H1 (cell line): ENCODE measurements around the gene COL16A1. TPM values are rescaled to one million over a fixed set of nuclear protein-coding genes. Genes with fewer than 3 reads are reported as not detected.

Experiments used
- CTCF ChIA-PET: fragments of 300-600 bp; sonication (Branson Sonifier 250); formaldehyde crosslinking; loops from one replicate; lab custom pipeline; 2021; ENCODE audit not compliant: partially characterized antibody; lab: Charles Lee
- POLR2A ChIA-PET: fragments of 300-600 bp; sonication (Branson Sonifier 250); formaldehyde crosslinking; loops from one replicate; lab custom pipeline; 2021; ENCODE audit warnings: inconsistent platforms; ENCODE audit not compliant: partially characterized antibody; lab: Charles Lee
- DNase-seq, 2 experiments: peaks; one replicate each; pipeline versions ENCODE4 v3.0.0 to v3.0.0-alpha.2; 2010 to 2022; ENCODE audit warnings: low spot score in 2 of 2, low read depth in 1 of 2, mixed read lengths in 1 of 2
- FAIRE-seq: peaks from 2 replicates; lab custom pipeline; 2011; peaks lifted over from hg19 to GRCh38; lab: Jason Lieb, UNC
- H2AFZ ChIP-seq: 2 replicates; pipeline ENCODE4 v1.8.1; 2012; ENCODE audit warnings: low read length, inconsistent platforms
- H2AK5ac ChIP-seq: 2 replicates; pipeline ENCODE4 v1.6.1; 2013; ENCODE audit warnings: low read depth, low read length
- H2BK120ac ChIP-seq: replicated peaks from 2 replicates; pipeline ENCODE3; 2013; ENCODE audit warnings: low read depth, low read length, inconsistent platforms
- H2BK12ac ChIP-seq: 2 replicates; pipeline ENCODE4 v1.6.1; 2013; ENCODE audit warnings: low read depth, low read length
- H2BK15ac ChIP-seq: 2 replicates; pipeline ENCODE4 v1.6.1; 2013; ENCODE audit warnings: low read length
- H2BK20ac ChIP-seq: 2 replicates; pipeline ENCODE4 v1.6.1; 2013; ENCODE audit warnings: low read length
- H2BK5ac ChIP-seq: 2 replicates; pipeline ENCODE4 v1.6.1; 2013; ENCODE audit warnings: low read depth, low read length
- H3K14ac ChIP-seq: 2 replicates; pipeline ENCODE4 v1.6.1; 2013; ENCODE audit warnings: inconsistent platforms; ENCODE audit not compliant: insufficient read length
- H3K18ac ChIP-seq: 2 replicates; pipeline ENCODE4 v1.6.1; 2013; ENCODE audit warnings: low read length; ENCODE audit errors: extremely low read depth
- H3K23ac ChIP-seq: 2 replicates; pipeline ENCODE4 v1.6.1; 2013; ENCODE audit warnings: inconsistent platforms; ENCODE audit not compliant: insufficient read length
- H3K23me2 ChIP-seq: 2 replicates; pipeline ENCODE4 v1.6.1; 2013; ENCODE audit warnings: low read depth, low read length
- H3K27ac ChIP-seq: 2 replicates; pipeline ENCODE4 v1.6.1; 2011; ENCODE audit warnings: low read depth, low read length, inconsistent platforms
- H3K27me3 ChIP-seq, 4 experiments: replicated peaks in 1 of 4; 1 replicate in 1 of 4; 2 replicates in 3 of 4; pipeline versions ENCODE4 v1.6.1 to v1.8.1; 2011 to 2013; ENCODE audit warnings: low read length in 3 of 4, mild to moderate bottlenecking in 3 of 4, inconsistent platforms in 2 of 4, mixed read lengths in 2 of 4, moderate library complexity in 1 of 4; ENCODE audit not compliant: control insufficient read depth in 3 of 4, insufficient read depth in 3 of 4; ENCODE audit errors: extremely low read depth in 1 of 4
- H3K36me3 ChIP-seq, 4 experiments: 2 replicates each; pipeline versions ENCODE4 v1.6.1 to v1.8.1; 2011 to 2013; ENCODE audit warnings: mild to moderate bottlenecking in 4 of 4, low read length in 3 of 4, moderate library complexity in 2 of 4, control low read depth in 1 of 4, inconsistent platforms in 1 of 4; ENCODE audit not compliant: insufficient read depth in 4 of 4, control insufficient read depth in 2 of 4
- H3K4ac ChIP-seq: replicated peaks from 2 replicates; pipeline ENCODE3; 2013; ENCODE audit warnings: low read length, low read depth, mixed read lengths, inconsistent platforms; ENCODE audit not compliant: insufficient read length
- H3K4me1 ChIP-seq, 4 experiments: replicated peaks in 1 of 4; 1 replicate in 1 of 4; 2 replicates in 3 of 4; pipeline versions ENCODE4 v1.6.1 to v1.8.1; 2011 to 2013; ENCODE audit warnings: low read length in 3 of 4, inconsistent platforms in 2 of 4, mixed read lengths in 1 of 4; ENCODE audit not compliant: insufficient read depth in 4 of 4, control insufficient read depth in 3 of 4
- H3K4me2 ChIP-seq, 2 experiments: 2 replicates each; pipeline versions ENCODE4 v1.6.1 to v1.8.1; 2011 to 2013; ENCODE audit warnings: low read depth in 2 of 2, low read length in 2 of 2, control low read depth in 1 of 2, inconsistent platforms in 1 of 2, mild to moderate bottlenecking in 1 of 2; ENCODE audit not compliant: insufficient read depth in 1 of 2
- H3K4me3 ChIP-seq, 4 experiments: fragments of 200-600, 300-600 bp in 1 of 4; sonication (generic), shearing (Covaris generic), sonication (Bioruptor Twin) in 1 of 4; 2 replicates each; pipeline versions ENCODE4 v1.5.1 to v1.8.1; 2011 to 2016; ENCODE audit warnings: low read length in 4 of 4, low read depth in 3 of 4, control low read depth in 2 of 4, inconsistent platforms in 2 of 4, mild to moderate bottlenecking in 2 of 4, mixed read lengths in 1 of 4, moderate library complexity in 1 of 4; ENCODE audit not compliant: insufficient read depth in 2 of 4; ENCODE audit errors: extremely low read depth in 1 of 4
- H3K56ac ChIP-seq: replicated peaks from 2 replicates; pipeline ENCODE3; 2013; ENCODE audit warnings: low read depth, mild to moderate bottlenecking, mixed read lengths, low read length, inconsistent platforms; ENCODE audit not compliant: insufficient read length
- H3K79me1 ChIP-seq: 2 replicates; pipeline ENCODE4 v1.6.1; 2013; ENCODE audit warnings: low read depth, low read length, control low read depth
- H3K79me2 ChIP-seq, 2 experiments: 2 replicates each; pipeline versions ENCODE4 v1.6.1 to v1.8.1; 2012 to 2013; ENCODE audit warnings: low read length in 2 of 2, mild to moderate bottlenecking in 2 of 2, inconsistent platforms in 1 of 2; ENCODE audit not compliant: insufficient read depth in 2 of 2, control insufficient read depth in 1 of 2
- H3K9ac ChIP-seq, 4 experiments: replicated peaks in 1 of 4; 1 replicate in 1 of 4; 2 replicates in 3 of 4; pipeline versions ENCODE4 v1.6.1 to v1.8.1; 2011 to 2013; ENCODE audit warnings: low read depth in 3 of 4, low read length in 3 of 4, control low read depth in 2 of 4, mild to moderate bottlenecking in 2 of 4, moderate library complexity in 2 of 4, inconsistent platforms in 1 of 4; ENCODE audit errors: extremely low read depth in 1 of 4
- H3K9me3 ChIP-seq, 2 experiments: 2 replicates each; pipeline versions ENCODE4 v1.6.1 to v1.8.1; 2012 to 2013; ENCODE audit warnings: mild to moderate bottlenecking in 2 of 2, moderate library complexity in 2 of 2, control low read depth in 1 of 2, inconsistent platforms in 1 of 2, low read depth in 1 of 2, low read length in 1 of 2, mixed read lengths in 1 of 2; ENCODE audit not compliant: insufficient read depth in 2 of 2
- H4K20me1 ChIP-seq, 2 experiments: replicated peaks in 1 of 2; 2 replicates each; pipeline versions ENCODE3 to v1.8.1; 2011 to 2013; ENCODE audit warnings: inconsistent platforms in 2 of 2, low read length in 2 of 2, mild to moderate bottlenecking in 1 of 2; ENCODE audit not compliant: insufficient read depth in 2 of 2, control insufficient read depth in 1 of 2
- H4K5ac ChIP-seq: 2 replicates; pipeline ENCODE4 v1.6.1; 2013; ENCODE audit warnings: low read length, low read depth, mixed read lengths, inconsistent platforms; ENCODE audit not compliant: insufficient read length
- H4K8ac ChIP-seq: 2 replicates; pipeline ENCODE4 v1.8.0; 2013; ENCODE audit warnings: mild to moderate bottlenecking, moderate library complexity, low read length, inconsistent platforms; ENCODE audit not compliant: insufficient read depth; ENCODE audit errors: extremely low read depth
- H4K91ac ChIP-seq: replicated peaks from 2 replicates; pipeline ENCODE3; 2013; ENCODE audit warnings: low read length, mixed read lengths, inconsistent platforms; ENCODE audit not compliant: insufficient read length
- CREB1 ChIP-seq: IDR thresholded peaks from 2 replicates; pipeline ENCODE4 v1.6.1; 2012; ENCODE audit warnings: inconsistent platforms
- CTCF ChIP-seq, 3 experiments: IDR thresholded peaks; 1 replicate in 2 of 3; 2 replicates in 1 of 3; pipeline versions ENCODE4 v1.5.1 to v1.6.1; 2011; ENCODE audit warnings: low read length in 3 of 3, mild to moderate bottlenecking in 3 of 3, inconsistent platforms in 2 of 3, low read depth in 1 of 3, moderate library complexity in 1 of 3; ENCODE audit not compliant: insufficient read depth in 1 of 3; ENCODE audit errors: control extremely low read depth in 1 of 3
- FOSL1 ChIP-seq: IDR thresholded peaks from 2 replicates; pipeline ENCODE4 v1.6.1; 2011; ENCODE audit warnings: mild to moderate bottlenecking, low read depth, low read length, moderate library complexity; ENCODE audit not compliant: insufficient read depth
- HDAC6 ChIP-seq: IDR thresholded peaks from one replicate; pipeline ENCODE4 v1.7.1; 2012; ENCODE audit warnings: low read depth, mild to moderate bottlenecking, inconsistent platforms, low read length, moderate library complexity
- JUN ChIP-seq: IDR thresholded peaks from 2 replicates; pipeline ENCODE4 v1.6.1; 2011; ENCODE audit warnings: low read depth, mild to moderate bottlenecking, improper control_type of control experiment, low read length
- JUND ChIP-seq: IDR thresholded peaks from 2 replicates; pipeline ENCODE4 v1.6.1; 2011; ENCODE audit warnings: mild to moderate bottlenecking, improper control_type of control experiment, low read length
- KDM1A ChIP-seq: fragments of 200-600, 300-600 bp; sonication (generic); IDR thresholded peaks from 2 replicates; pipeline ENCODE4 v1.7.1; 2016; ENCODE audit warnings: mild to moderate bottlenecking, low read length, borderline replicate concordance
- POLR2A ChIP-seq, 2 experiments: IDR thresholded peaks; 1 replicate in 1 of 2; 2 replicates in 1 of 2; pipeline ENCODE4 v1.6.1; 2011; ENCODE audit warnings: low read depth in 2 of 2, low read length in 2 of 2, mild to moderate bottlenecking in 2 of 2; ENCODE audit errors: control extremely low read depth in 1 of 2
- SRF ChIP-seq: IDR thresholded peaks from 2 replicates; pipeline ENCODE4 v1.6.1; 2011; ENCODE audit warnings: mild to moderate bottlenecking, low read depth, low read length, moderate library complexity
- TAF7 ChIP-seq: optimal IDR thresholded peaks from 2 replicates; pipeline ENCODE3; 2011; ENCODE audit warnings: low read depth, mild to moderate bottlenecking, inconsistent platforms, low read length, moderate library complexity, borderline replicate concordance
- WGBS, 2 experiments: shearing (Covaris generic) in 1 of 2; methylation state at CpG; one replicate each; pipeline versions ENCODE4 v1.1.6 to v1.1.7; 2013 to 2015; ENCODE audit warnings: low lambda C conversion rate in 2 of 2, mixed read lengths in 2 of 2, inconsistent platforms in 1 of 2, low coverage in 1 of 2, missing lambda C conversion rate in 1 of 2; ENCODE audit not compliant: insufficient replicate concordance in 2 of 2, insufficient coverage in 1 of 2, insufficient read length in 1 of 2; ENCODE audit errors: extremely low coverage in 1 of 2, missing lambda C conversion rate in 1 of 2; 5-methylcytosine and 5-hydroxymethylcytosine counted together
- polyA plus RNA-seq, 7 experiments: library from polyadenylated mRNA; depleted of rRNA in 3 of 7; stranded (reverse) in 5 of 7; unstranded in 2 of 7; fragments of >200 nt in 5 of 7; fragments of 200-250 nt in 2 of 7; gene quantifications; 1 replicate in 5 of 7; 2 replicates in 1 of 7; 4 replicates in 1 of 7; pipeline versions ENCODE4 v1.2.1 to v1.2.3, GENCODE V29; 2011 to 2013; ENCODE audit warnings: missing spikeins in 2 of 7, mixed read lengths in 2 of 7
- total RNA-seq: library from RNA; stranded (reverse); fragmentation: NEBNext Ultra II Directional; extraction: Animal tissue kit (Norgen Biotek cat#: 25700); gene quantifications from 2 replicates; pipeline ENCODE4 v1.2.1, GENCODE V29; 2021

COL16A1 gene
- total and polyA plus RNA-seq, 2 of the 8 experiments (the other 6 are each of a cell fraction or from before 2014, with no cell fraction given), result 2.0 to 10.5 TPM

GRCh38 chr1:31654474-31654776 lies 49.4 kb downstream of the COL16A1 start:
- Histone ChIP-seq H3K4ac (no peak overlapping the region), H2BK5ac (no peak overlapping the region), H3K4me2 (no peak overlapping the region), H3K79me1 (no peaks in the 10 kb centered on the region), H2BK20ac (no peak overlapping the region), H2BK15ac (no peak overlapping the region), H4K5ac (no peak overlapping the region), H3K4me3 (no peak overlapping the region), H3K4me1 (no peaks in the 10 kb centered on the region), H3K23ac (no peak overlapping the region), H3K27me3 (no peaks in the 10 kb centered on the region), H4K8ac (no peak overlapping the region), H3K14ac (no peak overlapping the region), H3K36me3 (no peaks in the 10 kb centered on the region; a peak in 1 of 8 replicates), H4K91ac (no peak overlapping the region), H4K20me1 (peaks cover 2% of the 10 kb centered on the region in 2 experiments), H3K18ac (no peak overlapping the region), H3K23me2 (no peaks in the 10 kb centered on the region), H3K79me2 (no peaks in the 10 kb centered on the region), H3K9ac (no peak overlapping the region), H2BK120ac (no peak overlapping the region), H2AFZ (no peak overlapping the region), H2BK12ac (no peak overlapping the region), H3K9me3 (no peaks in the 10 kb centered on the region), H3K56ac (no peak overlapping the region), H2AK5ac (no peak overlapping the region), H3K27ac (no peak overlapping the region)
- no peak for DNase-seq
- ChIA-PET POLR2A (interaction anchor here (1.6 to 2.5 kb wide), 2 partner anchors 10 to 36 kb away, joined by 5 to 7 read pairs; partner anchors contain the start of gene PEF1), CTCF (interaction anchor here (1.7 to 6.7 kb wide), 3 partner anchors 9 to 135 kb away, joined by 4 to 52 read pairs (median 10); no protein-coding TSS in a partner anchor)
- FAIRE-seq, result no peak
- 91% methylated on average over 5 of the region's 5 CpGs; no CpG with 5 or more reads in 1 of the 2 experiments for WGBS, 2 experiments
- no peak for TF ChIP-seq CTCF (IDR thresholded peaks at IDR 0.05; ENCODE audit: control extremely low read depth in 1 of 3, insufficient read depth in 1 of 3, low read depth in 1 of 3, low read length in 3 of 3)
- TF ChIP-seq FOSL1, result no peak
- TF ChIP-seq HDAC6, result no peak
- TF ChIP-seq CREB1, result no peak
- TF ChIP-seq JUN, result no peak
- no peak for TF ChIP-seq POLR2A (IDR thresholded peaks at IDR 0.05; ENCODE audit: control extremely low read depth in 1 of 2, low read depth in 2 of 2, low read length in 2 of 2)
- TF ChIP-seq KDM1A, result no peak
- TF ChIP-seq SRF, result no peak
- no peak for TF ChIP-seq TAF7
- TF ChIP-seq JUND, result no peak
